Mammary epithelial cell (primary cell): ENCODE results near the gene AATF.

ENCODE experiments used
- CTCF ChIP-seq, 2 donors: IDR thresholded peaks in 1 of 2; conservative IDR thresholded peaks in 1 of 2; 2 replicates each; pipeline ENCODE4 v1.5.1; 2011 to 2012; ENCODE audit warnings: inconsistent platforms in 2 of 2, low read length in 2 of 2, mild to moderate bottlenecking in 2 of 2, control low read depth in 1 of 2, low read depth in 1 of 2; ENCODE audit not compliant: insufficient read depth in 1 of 2; ENCODE audit errors: extremely low read depth in 1 of 2
- EZH2 ChIP-seq: IDR thresholded peaks from 2 replicates; pipeline ENCODE4 v1.6.1; 2012; ENCODE audit warnings: low read length, inconsistent platforms, borderline replicate concordance

- TF ChIP-seq CTCF (conservative IDR thresholded peaks at IDR 0.05 in 1 of 2, IDR thresholded peaks at IDR 0.05 in 1 of 2; ENCODE audit: extremely low read depth in 1 of 2, insufficient read depth in 1 of 2, low read depth in 1 of 2, low read length in 2 of 2) (no peak), EZH2 (no peak)
These were observed 135.6 kb downstream of the AATF start for GRCh38 chr17:37084372-37084771.
